Vagina (tissue), 2 donors: ENCODE measurements around the gene ITPRIP. TPM values are rescaled to one million over a fixed set of nuclear protein-coding genes. Genes with fewer than 3 reads are reported as not detected.

Experiments used
- DNase-seq, 2 donors: peaks; one replicate each; pipeline ENCODE4 v3.0.0-alpha.2; 2017; ENCODE audit errors: extremely low spot score in 2 of 2
- H3K27ac ChIP-seq: fragments of 200-600 bp; sonication (generic); one replicate; pipeline ENCODE4 v1.5.1; 2019
- H3K27me3 ChIP-seq: fragments of 200-600 bp; sonication (generic); one replicate; pipeline ENCODE4 v1.5.1; 2019
- H3K36me3 ChIP-seq, 2 donors: fragments of 200-600 bp; sonication (generic); one replicate each; pipeline ENCODE4 v1.5.1; 2017 to 2019
- H3K4me1 ChIP-seq: fragments of 200-600 bp; sonication (generic); one replicate; pipeline ENCODE4 v1.5.1; 2019
- H3K4me3 ChIP-seq, 2 donors: fragments of 200-600 bp; sonication (generic); 1 replicate in 1 of 2; 2 replicates in 1 of 2; pipeline ENCODE4 v1.5.1; 2016 to 2019
- H3K9me3 ChIP-seq: fragments of 200-600 bp; sonication (generic); one replicate; pipeline ENCODE4 v1.5.1; 2019
- POLR2A ChIP-seq, 2 donors: fragments of 450-650 bp; IDR thresholded peaks; one replicate each; pipeline ENCODE4 v1.6.1; 2017; ENCODE audit warnings: antibody characterized with exemption in 2 of 2, mild to moderate bottlenecking in 2 of 2, moderate library complexity in 2 of 2
- POLR2AphosphoS5 ChIP-seq, 2 donors: sonication (generic); formaldehyde crosslinking; IDR thresholded peaks; one replicate each; pipeline ENCODE4 v1.9.0; 2017; ENCODE audit warnings: antibody characterized with exemption in 2 of 2, mild to moderate bottlenecking in 2 of 2, low read depth in 1 of 2; ENCODE audit not compliant: insufficient read depth in 1 of 2
- intact Hi-C: fragments of 100-400 bp; cut with DNase I; formaldehyde crosslinking; loops from one replicate; pipeline ENCODE4 v1.15.1; 2023
- total RNA-seq: library from RNA; depleted of rRNA; stranded (reverse); fragments of >200 nt; gene quantifications from one replicate; pipeline ENCODE4 v1.2.3, GENCODE V29; 2016
- TF ChIP-seq, protein P1 (sequence below), 3 experiments: fragments of 450-650 bp in 2 of 3; fragments of 200-600 bp in 1 of 3; sonication (generic) in 1 of 3; IDR thresholded peaks; one replicate each; pipeline ENCODE4 v1.5.1; 2017 to 2019; ENCODE audit warnings: antibody characterized with exemption in 3 of 3, mild to moderate bottlenecking in 2 of 3, moderate library complexity in 2 of 3

ITPRIP gene
- total RNA-seq, 1 donor from 2014 or later, result 85.7 TPM

- DNase-seq, result peak; percentile 72 to 89
- peaks cover 0 to 9% of the 10 kb centered on the region in 2 donors for H3K36me3 ChIP-seq
- no peaks in the 10 kb centered on the region for H3K9me3 ChIP-seq
- H3K4me3 ChIP-seq, result peak overlapping the region; percentile 80 to 87
- H3K27ac ChIP-seq, result peak overlapping the region; percentile 96
- peaks cover 62% of the 10 kb centered on the region for H3K4me1 ChIP-seq
- intact Hi-C loops, result loop anchor here (5.0 kb wide), 1 partner anchor 35 kb away; no protein-coding TSS in a partner anchor
- no peaks in the 10 kb centered on the region for H3K27me3 ChIP-seq
- TF ChIP-seq POLR2AphosphoS5 (IDR thresholded peaks at IDR 0.05; ENCODE audit: insufficient read depth in 1 of 2, low read depth in 1 of 2) (no peak), POLR2A (IDR thresholded peaks at IDR 0.05) (peak in 1 of 2 donors; percentile 25)
Measured at GRCh38 chr10:104337521-104337984, 712 bp downstream of the ITPRIP start.

- DNase-seq, result peak in 1 of 2 donors; percentile 84
- intact Hi-C loops, result loop anchor here (5.0 kb wide), 1 partner anchor 35 kb away; no protein-coding TSS in a partner anchor
Measured at GRCh38 chr10:104336821-104337467, 1.3 kb downstream of the ITPRIP start.

GRCh38 chr10:104334965-104335650 is 3.2 kb downstream of the ITPRIP start:
- H3K27ac ChIP-seq, result peak overlapping the region; percentile 96
- no peaks in the 10 kb centered on the region for H3K9me3 ChIP-seq
- peaks cover 85% of the 10 kb centered on the region for H3K4me1 ChIP-seq
- intact Hi-C loops, result loop anchor here (5.0 kb wide), 1 partner anchor 33 kb away; no protein-coding TSS in a partner anchor
- TF ChIP-seq POLR2A (IDR thresholded peaks at IDR 0.05) (no peak), POLR2AphosphoS5 (IDR thresholded peaks at IDR 0.05; ENCODE audit: insufficient read depth in 1 of 2, low read depth in 1 of 2) (peak in 1 of 2 donors; percentile 19)
- peak overlapping the region in 1 of 2 donors; percentile 80 for H3K4me3 ChIP-seq
- peak; percentile 86 to 95 for DNase-seq
- H3K27me3 ChIP-seq, result no peaks in the 10 kb centered on the region
- H3K36me3 ChIP-seq, result peaks cover 0 to 9% of the 10 kb centered on the region in 2 donors

More at GRCh38 chr10:104336821-104337467, 1.3 kb downstream of the ITPRIP start:
- Histone ChIP-seq H3K9me3 (no peaks in the 10 kb centered on the region), H3K4me3 (peak overlapping the region; percentile 80 to 87), H3K36me3 (peaks cover 0 to 9% of the 10 kb centered on the region in 2 donors), H3K27ac (peak overlapping the region; percentile 96), H3K27me3 (no peaks in the 10 kb centered on the region), H3K4me1 (peaks cover 68% of the 10 kb centered on the region)
- TF ChIP-seq, protein P1, sequence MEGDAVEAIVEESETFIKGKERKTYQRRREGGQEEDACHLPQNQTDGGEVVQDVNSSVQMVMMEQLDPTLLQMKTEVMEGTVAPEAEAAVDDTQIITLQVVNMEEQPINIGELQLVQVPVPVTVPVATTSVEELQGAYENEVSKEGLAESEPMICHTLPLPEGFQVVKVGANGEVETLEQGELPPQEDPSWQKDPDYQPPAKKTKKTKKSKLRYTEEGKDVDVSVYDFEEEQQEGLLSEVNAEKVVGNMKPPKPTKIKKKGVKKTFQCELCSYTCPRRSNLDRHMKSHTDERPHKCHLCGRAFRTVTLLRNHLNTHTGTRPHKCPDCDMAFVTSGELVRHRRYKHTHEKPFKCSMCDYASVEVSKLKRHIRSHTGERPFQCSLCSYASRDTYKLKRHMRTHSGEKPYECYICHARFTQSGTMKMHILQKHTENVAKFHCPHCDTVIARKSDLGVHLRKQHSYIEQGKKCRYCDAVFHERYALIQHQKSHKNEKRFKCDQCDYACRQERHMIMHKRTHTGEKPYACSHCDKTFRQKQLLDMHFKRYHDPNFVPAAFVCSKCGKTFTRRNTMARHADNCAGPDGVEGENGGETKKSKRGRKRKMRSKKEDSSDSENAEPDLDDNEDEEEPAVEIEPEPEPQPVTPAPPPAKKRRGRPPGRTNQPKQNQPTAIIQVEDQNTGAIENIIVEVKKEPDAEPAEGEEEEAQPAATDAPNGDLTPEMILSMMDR (IDR thresholded peaks at IDR 0.05), result no peak
- TF ChIP-seq POLR2AphosphoS5 (IDR thresholded peaks at IDR 0.05; ENCODE audit: insufficient read depth in 1 of 2, low read depth in 1 of 2) (no peak), POLR2A (IDR thresholded peaks at IDR 0.05) (no peak)

DNA sequence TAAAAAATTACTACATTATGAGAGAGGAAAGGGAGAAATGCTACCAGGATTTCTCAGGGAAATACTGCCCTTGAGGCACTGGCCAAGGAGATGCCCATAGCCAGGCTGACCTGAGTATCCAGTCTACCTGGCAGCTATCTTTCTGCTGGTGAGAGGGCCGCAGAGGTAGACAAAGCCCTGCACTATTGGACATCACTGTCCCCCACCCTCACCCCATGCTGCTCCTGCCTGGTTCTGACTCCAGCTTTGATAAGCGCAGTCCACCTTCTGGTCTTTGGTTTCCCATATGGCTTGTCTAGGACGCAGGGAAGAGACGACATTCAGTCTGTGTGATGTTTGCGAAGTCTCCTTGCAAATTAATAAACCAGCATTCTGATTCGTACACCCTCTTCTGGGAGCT is 3.7 kb downstream of the ITPRIP start:
- H3K27ac ChIP-seq, result peak overlapping the region; percentile 96
- H3K36me3 ChIP-seq, result peaks cover 0 to 9% of the 10 kb centered on the region in 2 donors
- no peak for TF ChIP-seq POLR2A (IDR thresholded peaks at IDR 0.05)
- no peak for TF ChIP-seq POLR2AphosphoS5 (IDR thresholded peaks at IDR 0.05; ENCODE audit: insufficient read depth in 1 of 2, low read depth in 1 of 2)
- TF ChIP-seq, protein P1 (IDR thresholded peaks at IDR 0.05), result no peak
- DNase-seq, result peak in 1 of 2 donors; percentile 71
- H3K27me3 ChIP-seq, result no peaks in the 10 kb centered on the region
- no peaks in the 10 kb centered on the region for H3K9me3 ChIP-seq
- H3K4me3 ChIP-seq, result no peak overlapping the region
- intact Hi-C loops, result no loop called here
- peaks cover 85% of the 10 kb centered on the region for H3K4me1 ChIP-seq

GRCh38 chr10:104333728-104334373 is 4.4 kb downstream of the ITPRIP start:
- Histone ChIP-seq H3K27ac (peak overlapping the region; percentile 96), H3K4me3 (peak overlapping the region in 1 of 2 donors; percentile 4), H3K36me3 (peaks cover 0 to 9% of the 10 kb centered on the region in 2 donors), H3K9me3 (no peaks in the 10 kb centered on the region), H3K27me3 (no peaks in the 10 kb centered on the region), H3K4me1 (peaks cover 86% of the 10 kb centered on the region)
- TF ChIP-seq, protein P1 (IDR thresholded peaks at IDR 0.05), result no peak
- TF ChIP-seq POLR2A (IDR thresholded peaks at IDR 0.05) (no peak), POLR2AphosphoS5 (IDR thresholded peaks at IDR 0.05; ENCODE audit: insufficient read depth in 1 of 2, low read depth in 1 of 2) (no peak)
- DNase-seq, result peak in 1 of 2 donors; percentile 84
- intact Hi-C loops, result no loop called here
